ENCODE measurements around the gene UGDH. TPM values are rescaled to one million over a fixed set of nuclear protein-coding genes. Genes with fewer than 3 reads are reported as not detected.
A peak's percentile ranks its signal among the peaks of the same experiment; 100 is the strongest.

UGDH gene
- total RNA-seq, 1 donor from 2014 or later = 110 TPM

GRCh38 chr4:39452860-39453587 lies 74.2 kb downstream of the UGDH start:
- Mint-ChIP-seq H3K4me1 (peaks cover 34% of the 10 kb centered on the region), H3K27ac (ENCODE audit: unreplicated experiment) (no peak overlapping the region), H3K36me3 (ENCODE audit: low read depth) (peaks cover 34% of the 10 kb centered on the region)

GRCh38 chr4:39452153-39452859 lies 74.9 kb downstream of the UGDH start:
- no peak overlapping the region for H3K27ac Mint-ChIP-seq (ENCODE audit: unreplicated experiment)
- no peak for DNase-seq (ENCODE audit: low read depth, low spot score)
- no peaks in the 10 kb centered on the region for H3K27me3 Mint-ChIP-seq (ENCODE audit: low read depth)
- peaks cover 29% of the 10 kb centered on the region for H3K36me3 Mint-ChIP-seq (ENCODE audit: low read depth)
- H3K4me1 Mint-ChIP-seq = peaks cover 27% of the 10 kb centered on the region
- TF ChIP-seq CTCF (conservative IDR thresholded peaks at IDR 0.05) = no peak
- peak overlapping the region; percentile 44 for H3K4me3 Mint-ChIP-seq
- H3K9me3 Mint-ChIP-seq = no peaks in the 10 kb centered on the region

More at GRCh38 chr4:39452860-39453587, 74.2 kb downstream of the UGDH start:
- H3K9me3 Mint-ChIP-seq = no peaks in the 10 kb centered on the region
- DNase-seq (ENCODE audit: low read depth, low spot score) = no peak
- no peak for TF ChIP-seq CTCF (conservative IDR thresholded peaks at IDR 0.05)
- no peaks in the 10 kb centered on the region for H3K27me3 Mint-ChIP-seq (ENCODE audit: low read depth)
- peak overlapping the region; percentile 23 for H3K4me3 Mint-ChIP-seq

GRCh38 chr4:39451423-39452023 lies 75.7 kb downstream of the UGDH start:
- Mint-ChIP-seq H3K9me3 (no peaks in the 10 kb centered on the region), H3K4me1 (peaks cover 19% of the 10 kb centered on the region), H3K36me3 (ENCODE audit: low read depth) (peaks cover 23% of the 10 kb centered on the region), H3K4me3 (peak overlapping the region; percentile 44), H3K27ac (ENCODE audit: unreplicated experiment) (no peak overlapping the region), H3K27me3 (ENCODE audit: low read depth) (no peaks in the 10 kb centered on the region)
- no peak for TF ChIP-seq CTCF (conservative IDR thresholded peaks at IDR 0.05)
- no peak for DNase-seq (ENCODE audit: low read depth, low spot score)

GRCh38 chr4:39450618-39451017 lies 76.6 kb downstream of the UGDH start:
- Mint-ChIP-seq H3K4me3 (no peak overlapping the region), H3K4me1 (peaks cover 11% of the 10 kb centered on the region), H3K27me3 (ENCODE audit: low read depth) (no peaks in the 10 kb centered on the region), H3K27ac (ENCODE audit: unreplicated experiment) (no peak overlapping the region), H3K9me3 (no peaks in the 10 kb centered on the region), H3K36me3 (ENCODE audit: low read depth) (peaks cover 22% of the 10 kb centered on the region)
- no peak for DNase-seq (ENCODE audit: low read depth, low spot score)
- no peak for TF ChIP-seq CTCF (conservative IDR thresholded peaks at IDR 0.05)

Other genes starting within 250 kb of the UGDH start
- 69.3 and 77.4 TPM in 2 replicates for gene RFC1, start 161.1 kb downstream of the UGDH start, total RNA-seq
- not detected in 2 replicates for gene KLB, start 120.5 kb downstream of the UGDH start, total RNA-seq
- 1,529 and 1,562 TPM in 2 replicates for gene RPL9, start 68.5 kb downstream of the UGDH start, total RNA-seq
- 17.6 and 19.0 TPM in 2 replicates for gene LIAS, start 68.4 kb downstream of the UGDH start, total RNA-seq
- 7.9 and 9.8 TPM in 2 replicates for gene SMIM14, start 111.4 kb upstream of the UGDH start, total RNA-seq
- 79.3 and 94.0 TPM in 2 replicates for gene UBE2K, start 170.7 kb upstream of the UGDH start, total RNA-seq

Measured in neural crest cell (in vitro differentiated cells).